ENCODE data around the gene ABHD12.

ABHD12 gene

DNA sequence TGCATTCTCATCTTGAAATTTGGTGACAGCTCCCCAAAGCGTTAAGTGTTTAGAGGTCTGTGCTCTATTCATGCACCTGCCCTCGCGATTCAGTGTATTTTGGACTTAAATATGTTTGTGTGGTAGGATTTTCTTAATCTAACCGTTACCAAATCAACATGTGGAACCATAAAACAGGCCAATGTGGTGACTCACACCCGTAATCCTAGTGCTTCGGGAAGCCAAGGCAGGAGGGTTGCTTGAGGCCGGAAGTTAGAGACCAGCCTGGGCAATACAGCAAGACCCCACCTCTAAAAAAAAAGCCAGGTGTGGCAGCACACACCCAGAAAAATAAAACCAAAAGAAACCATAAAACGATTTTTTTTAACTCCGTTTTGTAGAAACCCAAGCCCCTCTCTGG is 111.2 kb downstream of the ABHD12 start:
- TF ChIP-seq, protein P1, sequence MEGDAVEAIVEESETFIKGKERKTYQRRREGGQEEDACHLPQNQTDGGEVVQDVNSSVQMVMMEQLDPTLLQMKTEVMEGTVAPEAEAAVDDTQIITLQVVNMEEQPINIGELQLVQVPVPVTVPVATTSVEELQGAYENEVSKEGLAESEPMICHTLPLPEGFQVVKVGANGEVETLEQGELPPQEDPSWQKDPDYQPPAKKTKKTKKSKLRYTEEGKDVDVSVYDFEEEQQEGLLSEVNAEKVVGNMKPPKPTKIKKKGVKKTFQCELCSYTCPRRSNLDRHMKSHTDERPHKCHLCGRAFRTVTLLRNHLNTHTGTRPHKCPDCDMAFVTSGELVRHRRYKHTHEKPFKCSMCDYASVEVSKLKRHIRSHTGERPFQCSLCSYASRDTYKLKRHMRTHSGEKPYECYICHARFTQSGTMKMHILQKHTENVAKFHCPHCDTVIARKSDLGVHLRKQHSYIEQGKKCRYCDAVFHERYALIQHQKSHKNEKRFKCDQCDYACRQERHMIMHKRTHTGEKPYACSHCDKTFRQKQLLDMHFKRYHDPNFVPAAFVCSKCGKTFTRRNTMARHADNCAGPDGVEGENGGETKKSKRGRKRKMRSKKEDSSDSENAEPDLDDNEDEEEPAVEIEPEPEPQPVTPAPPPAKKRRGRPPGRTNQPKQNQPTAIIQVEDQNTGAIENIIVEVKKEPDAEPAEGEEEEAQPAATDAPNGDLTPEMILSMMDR (IDR thresholded peaks at IDR 0.05; ENCODE audit: insufficient read depth, low read length) = no peak
- H3K27ac ChIP-seq (replicated peaks) = no peak overlapping the region
- no peak for DNase-seq (ENCODE audit: low read depth in 1 of 2, low spot score in 1 of 2)
- H3K4me3 ChIP-seq (replicated peaks; ENCODE audit: insufficient read depth, low read length) = no peak overlapping the region
- H3K27me3 ChIP-seq (ENCODE audit: insufficient read depth, poor library complexity, severe bottlenecking) = no peaks in the 10 kb centered on the region

DNA sequence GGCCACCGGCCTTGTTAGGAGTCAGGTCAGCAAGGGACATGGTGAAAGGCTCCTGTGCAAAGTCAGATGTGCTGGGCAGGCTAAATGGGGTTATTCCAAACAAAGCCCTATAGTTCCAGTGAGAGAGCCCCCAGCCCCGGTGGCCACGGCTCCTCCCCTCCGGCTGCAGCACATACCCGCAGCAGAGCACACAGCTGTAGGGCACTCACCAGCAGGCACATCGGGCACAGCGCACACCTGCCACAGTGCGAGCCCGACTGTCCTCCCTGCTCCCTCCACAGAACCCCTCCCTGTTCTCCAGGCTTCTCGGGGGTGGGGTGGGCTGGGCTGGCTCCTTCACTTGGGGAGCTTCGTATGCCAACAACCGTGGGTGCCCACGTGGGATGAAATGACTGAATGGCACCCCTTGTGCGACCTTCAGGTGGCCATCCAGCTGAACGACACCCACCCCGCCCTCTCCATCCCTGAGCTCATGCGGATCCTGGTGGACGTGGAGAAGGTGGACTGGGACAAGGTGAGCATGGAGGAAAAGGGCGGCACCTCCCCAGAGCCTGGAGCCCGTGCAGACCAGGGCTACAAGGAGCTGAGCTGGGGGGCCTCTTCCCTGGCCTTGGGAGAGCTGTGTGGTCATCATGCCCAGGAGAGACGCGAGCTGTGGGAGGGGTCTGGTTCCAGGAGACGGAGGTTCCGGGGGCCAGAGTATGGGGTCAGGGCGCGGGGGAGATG is 111.8 kb downstream of the ABHD12 start:
- TF ChIP-seq, protein P1 (IDR thresholded peaks at IDR 0.05; ENCODE audit: insufficient read depth, low read length) = no peak
- no peak for TF ChIP-seq GABPA (IDR thresholded peaks at IDR 0.05; ENCODE audit: low read depth)
- TF ChIP-seq POLR2AphosphoS5 (IDR thresholded peaks at IDR 0.05; ENCODE audit: low read depth) = no peak
- TF ChIP-seq, protein P2, sequence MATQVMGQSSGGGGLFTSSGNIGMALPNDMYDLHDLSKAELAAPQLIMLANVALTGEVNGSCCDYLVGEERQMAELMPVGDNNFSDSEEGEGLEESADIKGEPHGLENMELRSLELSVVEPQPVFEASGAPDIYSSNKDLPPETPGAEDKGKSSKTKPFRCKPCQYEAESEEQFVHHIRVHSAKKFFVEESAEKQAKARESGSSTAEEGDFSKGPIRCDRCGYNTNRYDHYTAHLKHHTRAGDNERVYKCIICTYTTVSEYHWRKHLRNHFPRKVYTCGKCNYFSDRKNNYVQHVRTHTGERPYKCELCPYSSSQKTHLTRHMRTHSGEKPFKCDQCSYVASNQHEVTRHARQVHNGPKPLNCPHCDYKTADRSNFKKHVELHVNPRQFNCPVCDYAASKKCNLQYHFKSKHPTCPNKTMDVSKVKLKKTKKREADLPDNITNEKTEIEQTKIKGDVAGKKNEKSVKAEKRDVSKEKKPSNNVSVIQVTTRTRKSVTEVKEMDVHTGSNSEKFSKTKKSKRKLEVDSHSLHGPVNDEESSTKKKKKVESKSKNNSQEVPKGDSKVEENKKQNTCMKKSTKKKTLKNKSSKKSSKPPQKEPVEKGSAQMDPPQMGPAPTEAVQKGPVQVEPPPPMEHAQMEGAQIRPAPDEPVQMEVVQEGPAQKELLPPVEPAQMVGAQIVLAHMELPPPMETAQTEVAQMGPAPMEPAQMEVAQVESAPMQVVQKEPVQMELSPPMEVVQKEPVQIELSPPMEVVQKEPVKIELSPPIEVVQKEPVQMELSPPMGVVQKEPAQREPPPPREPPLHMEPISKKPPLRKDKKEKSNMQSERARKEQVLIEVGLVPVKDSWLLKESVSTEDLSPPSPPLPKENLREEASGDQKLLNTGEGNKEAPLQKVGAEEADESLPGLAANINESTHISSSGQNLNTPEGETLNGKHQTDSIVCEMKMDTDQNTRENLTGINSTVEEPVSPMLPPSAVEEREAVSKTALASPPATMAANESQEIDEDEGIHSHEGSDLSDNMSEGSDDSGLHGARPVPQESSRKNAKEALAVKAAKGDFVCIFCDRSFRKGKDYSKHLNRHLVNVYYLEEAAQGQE (IDR thresholded peaks at IDR 0.05; ENCODE audit: insufficient replicate concordance, low read depth) = no peak
- TF ChIP-seq SPI1 (IDR thresholded peaks at IDR 0.05; ENCODE audit: borderline replicate concordance, low read depth) = no peak
- H3K27ac ChIP-seq (replicated peaks) = no peak overlapping the region
- no peak overlapping the region for H3K4me3 ChIP-seq (replicated peaks; ENCODE audit: insufficient read depth, low read length)
- no peak for DNase-seq (ENCODE audit: low read depth in 1 of 2, low spot score in 1 of 2)
- no peaks in the 10 kb centered on the region for H3K27me3 ChIP-seq (ENCODE audit: insufficient read depth, poor library complexity, severe bottlenecking)

DNA sequence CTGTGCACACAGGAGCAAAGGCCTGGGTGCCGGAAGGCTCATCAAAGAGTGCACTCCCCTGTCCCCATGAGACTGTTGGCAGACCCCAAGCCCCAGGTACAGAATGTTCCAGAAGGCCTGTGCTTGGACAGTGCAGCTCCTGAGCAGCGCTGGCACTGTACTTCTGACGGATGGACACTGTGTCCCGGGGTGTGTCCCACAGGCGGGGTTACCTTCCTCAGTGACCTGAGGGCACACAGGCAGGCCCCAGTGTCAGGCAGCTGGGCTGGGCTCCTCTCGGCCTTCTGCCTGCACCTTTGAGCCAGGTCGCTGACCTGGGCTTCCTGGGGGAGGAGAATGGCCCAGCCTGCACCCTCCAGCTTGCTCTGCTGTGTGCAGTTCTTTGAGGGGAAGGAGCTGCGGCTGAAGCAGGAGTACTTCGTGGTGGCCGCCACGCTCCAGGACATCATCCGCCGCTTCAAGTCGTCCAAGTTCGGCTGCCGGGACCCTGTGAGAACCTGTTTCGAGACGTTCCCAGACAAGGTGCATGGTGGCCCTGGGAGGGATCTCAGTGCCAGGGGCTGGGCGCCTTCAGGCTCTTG is 112.6 kb downstream of the ABHD12 start:
- H3K27ac ChIP-seq (replicated peaks) = no peak overlapping the region
- H3K27me3 ChIP-seq (ENCODE audit: insufficient read depth, poor library complexity, severe bottlenecking) = no peaks in the 10 kb centered on the region
- TF ChIP-seq, protein P1 (IDR thresholded peaks at IDR 0.05; ENCODE audit: insufficient read depth, low read length) = no peak
- H3K4me3 ChIP-seq (replicated peaks; ENCODE audit: insufficient read depth, low read length) = no peak overlapping the region
- DNase-seq (ENCODE audit: low read depth in 1 of 2, low spot score in 1 of 2) = no peak

DNA sequence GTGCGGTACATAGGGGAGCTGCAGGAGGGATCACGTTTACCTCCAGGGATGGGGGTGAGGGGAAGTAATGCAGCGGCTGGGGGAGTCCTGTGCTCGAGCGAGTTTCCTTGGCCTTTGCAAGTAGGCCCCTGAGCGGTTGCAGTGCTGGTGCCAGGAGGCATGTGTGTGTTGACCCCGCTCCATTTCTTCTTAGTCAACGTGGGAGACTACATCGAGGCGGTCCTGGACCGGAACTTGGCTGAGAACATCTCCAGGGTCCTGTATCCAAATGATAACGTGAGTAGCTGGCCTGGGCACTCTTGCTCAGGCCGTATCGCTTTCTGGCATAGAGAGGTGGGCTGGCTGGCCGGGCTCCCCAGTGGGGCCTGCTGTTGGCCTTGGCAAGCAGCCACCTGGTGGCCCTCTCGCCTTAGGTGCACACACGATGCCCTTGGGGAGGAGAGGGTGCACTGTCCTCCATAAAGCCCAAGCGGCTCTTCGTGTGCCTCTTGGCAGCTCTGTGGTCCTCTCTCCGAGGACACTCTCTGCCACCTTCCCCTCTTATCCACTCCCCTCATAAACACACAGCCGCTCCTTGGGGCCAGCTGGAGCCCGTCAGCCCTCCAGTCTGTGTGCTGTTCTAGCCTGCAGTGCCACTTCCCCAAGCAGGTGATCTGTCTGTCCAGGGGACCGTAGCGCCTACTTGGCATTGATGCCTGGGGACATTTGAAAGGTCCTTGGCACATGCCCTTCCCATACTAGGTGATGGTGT is 113.4 kb downstream of the ABHD12 start:
- DNase-seq (ENCODE audit: low read depth in 1 of 2, low spot score in 1 of 2) = no peak
- H3K27me3 ChIP-seq (ENCODE audit: insufficient read depth, poor library complexity, severe bottlenecking) = no peaks in the 10 kb centered on the region
- no peak overlapping the region for H3K27ac ChIP-seq (replicated peaks)
- no peak overlapping the region for H3K4me3 ChIP-seq (replicated peaks; ENCODE audit: insufficient read depth, low read length)
- TF ChIP-seq, protein P1 (IDR thresholded peaks at IDR 0.05; ENCODE audit: insufficient read depth, low read length) = no peak
- no peak for TF ChIP-seq GABPA (IDR thresholded peaks at IDR 0.05; ENCODE audit: low read depth)
- no peak for TF ChIP-seq SPI1 (IDR thresholded peaks at IDR 0.05; ENCODE audit: borderline replicate concordance, low read depth)
- TF ChIP-seq POLR2AphosphoS5 (IDR thresholded peaks at IDR 0.05; ENCODE audit: low read depth) = no peak
- TF ChIP-seq, protein P2 (IDR thresholded peaks at IDR 0.05; ENCODE audit: insufficient replicate concordance, low read depth) = no peak
